Measurements from ENCODE around the gene ACOX3.

The ACOX3 gene

DNA sequence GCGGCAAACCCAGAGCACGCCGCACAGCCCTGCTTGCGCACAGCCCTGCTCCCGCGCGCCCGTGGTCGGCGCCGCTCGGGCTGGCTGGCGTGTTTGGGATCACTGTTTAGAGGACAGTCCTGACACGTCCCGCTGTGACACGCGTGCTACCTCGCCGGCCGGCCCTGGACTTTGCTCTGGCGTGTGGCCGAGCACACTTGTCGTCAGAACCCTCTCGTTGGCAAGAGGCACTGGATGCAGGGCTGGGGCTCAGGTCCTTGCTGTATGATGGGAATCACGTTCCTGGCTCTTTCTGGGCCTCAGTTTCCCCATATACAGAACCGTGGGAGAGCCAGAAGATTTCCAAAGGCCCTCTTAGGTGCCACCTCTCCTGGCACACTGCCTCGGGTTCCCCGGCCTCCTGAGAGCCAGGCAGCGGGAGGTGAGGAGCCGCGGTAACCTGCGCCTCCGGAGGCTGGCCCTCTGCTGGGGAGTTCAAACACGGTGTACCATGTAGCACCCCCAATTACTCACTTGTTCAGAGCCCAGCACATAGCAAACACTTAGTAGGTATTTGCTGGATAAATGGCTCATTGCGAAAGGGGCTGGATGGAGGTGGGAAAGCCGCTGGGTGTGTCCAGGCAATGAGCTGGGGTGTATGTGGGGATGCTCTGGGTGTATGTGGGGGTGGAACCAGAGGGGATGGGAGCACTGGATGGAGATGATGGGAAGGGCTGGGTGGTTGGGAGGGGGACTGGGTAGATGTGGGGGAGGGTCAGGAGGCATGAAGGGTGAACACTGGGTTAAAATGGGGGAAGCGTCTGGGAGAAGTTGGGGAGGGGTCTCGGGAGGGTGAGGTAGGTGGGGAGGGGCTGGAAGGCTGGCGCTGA is 94.3 kb downstream of the ACOX3 start:
- H3K4me3 ChIP-seq (ENCODE audit: low read length) = no peak overlapping the region
- TF ChIP-seq CTCF (IDR thresholded peaks at IDR 0.05; ENCODE audit: insufficient read depth, low read depth, low read length, missing control alignments) = no peak
- no peak for DNase-seq (ENCODE audit: low read depth)

- DNase-seq (ENCODE audit: low read depth) = no peak
- TF ChIP-seq CTCF (IDR thresholded peaks at IDR 0.05; ENCODE audit: insufficient read depth, low read depth, low read length, missing control alignments) = no peak
- no peak overlapping the region for H3K4me3 ChIP-seq (ENCODE audit: low read length)
Observed at GRCh38 chr4:8345053-8345945, 95.2 kb downstream of the ACOX3 start.

- DNase-seq (ENCODE audit: low read depth) = no peak
- no peak for TF ChIP-seq CTCF (IDR thresholded peaks at IDR 0.05; ENCODE audit: insufficient read depth, low read depth, low read length, missing control alignments)
- no peak overlapping the region for H3K4me3 ChIP-seq (ENCODE audit: low read length)
Observed at GRCh38 chr4:8344377-8344776, 96.1 kb downstream of the ACOX3 start.

DNA sequence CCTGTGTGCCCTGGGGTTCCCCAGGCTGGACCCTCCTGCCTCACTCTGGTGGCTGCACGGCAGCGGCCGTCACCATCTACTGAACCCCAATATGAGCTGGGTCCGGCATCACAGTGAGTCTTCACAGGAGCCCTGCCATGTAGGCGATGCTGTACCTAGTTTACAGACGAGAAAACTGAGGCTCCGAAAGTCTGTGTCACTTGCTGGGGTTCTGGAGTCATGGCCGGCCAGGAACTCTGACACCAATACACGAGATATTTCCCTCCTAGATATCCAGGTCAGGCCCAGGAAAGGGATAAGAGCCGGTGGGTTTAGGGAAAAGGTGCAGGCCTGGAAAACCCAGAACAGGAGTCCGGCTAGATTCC is 96.6 kb downstream of the ACOX3 start:
- DNase-seq (ENCODE audit: low read depth) = no peak
- H3K4me3 ChIP-seq (ENCODE audit: low read length) = no peak overlapping the region
- TF ChIP-seq CTCF (IDR thresholded peaks at IDR 0.05; ENCODE audit: insufficient read depth, low read depth, low read length, missing control alignments) = no peak

- no peak overlapping the region for H3K4me3 ChIP-seq (ENCODE audit: low read length)
- no peak for DNase-seq (ENCODE audit: low read depth)
- no peak for TF ChIP-seq CTCF (IDR thresholded peaks at IDR 0.05; ENCODE audit: insufficient read depth, low read depth, low read length, missing control alignments)
Observed at GRCh38 chr4:8343262-8343966, 97.1 kb downstream of the ACOX3 start.

- no peak for DNase-seq (ENCODE audit: low read depth)
- no peak overlapping the region for H3K4me3 ChIP-seq (ENCODE audit: low read length)
- no peak for TF ChIP-seq CTCF (IDR thresholded peaks at IDR 0.05; ENCODE audit: insufficient read depth, low read depth, low read length, missing control alignments)
Observed at GRCh38 chr4:8342651-8343261, 97.8 kb downstream of the ACOX3 start.
